Coronary artery (tissue), 2 donors: ENCODE results near the gene ZNF222.

Source experiments
- DNase-seq: peaks from one replicate; pipeline ENCODE4 v3.0.0-alpha.2; 2017; ENCODE audit warnings: low spot score
- H3K27ac ChIP-seq, 2 donors: fragments of 200-600 bp; sonication (generic); one replicate each; pipeline ENCODE4 v1.5.1; 2016 to 2019
- H3K4me3 ChIP-seq: fragments of 200-600 bp; sonication (generic); 2 replicates; pipeline ENCODE4 v1.5.1; 2016; ENCODE audit warnings: mild to moderate bottlenecking, moderate library complexity
- TF ChIP-seq, protein P1 (sequence below): fragments of 200-600 bp; sonication (generic); IDR thresholded peaks from one replicate; pipeline ENCODE4 v1.5.1; 2019; ENCODE audit warnings: antibody characterized with exemption

The ZNF222 gene

DNA sequence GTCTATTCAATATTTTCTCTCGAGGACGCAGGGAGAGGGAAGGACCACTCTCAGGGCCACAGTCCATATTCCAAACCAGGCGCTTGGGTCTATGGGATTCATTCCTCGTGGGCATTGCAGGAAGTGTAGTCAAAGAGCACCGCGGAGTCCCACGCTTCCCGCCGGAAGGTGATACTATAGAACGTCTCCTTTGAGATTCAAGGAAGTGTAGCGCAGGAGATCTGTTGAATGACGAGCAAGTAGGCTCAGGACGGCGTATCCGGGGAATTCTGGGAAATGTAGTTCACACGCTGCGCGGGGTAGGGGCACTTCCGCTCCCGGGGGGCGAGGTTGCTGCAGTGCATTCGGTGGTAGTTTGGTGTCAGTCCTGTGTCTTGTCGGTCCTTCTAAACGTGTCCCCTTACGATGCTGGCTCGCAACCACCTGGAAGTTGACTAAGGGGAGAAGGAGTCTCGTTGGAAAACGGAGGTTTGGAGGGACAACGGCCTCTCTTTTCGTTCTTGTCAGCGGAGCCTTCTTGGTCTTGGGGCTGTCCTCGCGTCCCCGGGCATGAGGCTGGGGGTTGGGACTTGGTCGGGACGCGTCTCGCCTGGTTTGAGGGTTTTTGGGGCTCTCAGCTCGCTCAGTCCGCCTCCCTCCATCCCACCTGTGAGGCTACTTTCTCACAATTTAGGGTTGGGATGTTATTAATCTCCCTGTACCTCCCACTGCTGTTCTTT, 46.8 kb downstream of the ZNF222 start, which contains the start of gene ZNF284:
TSS of gene ZNF284 (plus strand) at position 336 of the 719 bp plus-strand sequence. CDS start 4,231 bp downstream, outside the sequence.
- DNase-seq = peak; percentile 89
- H3K27ac ChIP-seq = peak within 1 kb of the TSS; percentile 7 to 67
- peak within 1 kb of the TSS; percentile 86 for H3K4me3 ChIP-seq
- TF ChIP-seq, protein P1, sequence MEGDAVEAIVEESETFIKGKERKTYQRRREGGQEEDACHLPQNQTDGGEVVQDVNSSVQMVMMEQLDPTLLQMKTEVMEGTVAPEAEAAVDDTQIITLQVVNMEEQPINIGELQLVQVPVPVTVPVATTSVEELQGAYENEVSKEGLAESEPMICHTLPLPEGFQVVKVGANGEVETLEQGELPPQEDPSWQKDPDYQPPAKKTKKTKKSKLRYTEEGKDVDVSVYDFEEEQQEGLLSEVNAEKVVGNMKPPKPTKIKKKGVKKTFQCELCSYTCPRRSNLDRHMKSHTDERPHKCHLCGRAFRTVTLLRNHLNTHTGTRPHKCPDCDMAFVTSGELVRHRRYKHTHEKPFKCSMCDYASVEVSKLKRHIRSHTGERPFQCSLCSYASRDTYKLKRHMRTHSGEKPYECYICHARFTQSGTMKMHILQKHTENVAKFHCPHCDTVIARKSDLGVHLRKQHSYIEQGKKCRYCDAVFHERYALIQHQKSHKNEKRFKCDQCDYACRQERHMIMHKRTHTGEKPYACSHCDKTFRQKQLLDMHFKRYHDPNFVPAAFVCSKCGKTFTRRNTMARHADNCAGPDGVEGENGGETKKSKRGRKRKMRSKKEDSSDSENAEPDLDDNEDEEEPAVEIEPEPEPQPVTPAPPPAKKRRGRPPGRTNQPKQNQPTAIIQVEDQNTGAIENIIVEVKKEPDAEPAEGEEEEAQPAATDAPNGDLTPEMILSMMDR = no peak

GRCh38 chr19:44072543-44073401, 47.6 kb downstream of the ZNF222 start:
- Histone ChIP-seq H3K27ac (peak overlapping the region; percentile 7 to 67), H3K4me3 (peak overlapping the region; percentile 86)
- TF ChIP-seq, protein P1 = no peak
- DNase-seq = no peak

DNA sequence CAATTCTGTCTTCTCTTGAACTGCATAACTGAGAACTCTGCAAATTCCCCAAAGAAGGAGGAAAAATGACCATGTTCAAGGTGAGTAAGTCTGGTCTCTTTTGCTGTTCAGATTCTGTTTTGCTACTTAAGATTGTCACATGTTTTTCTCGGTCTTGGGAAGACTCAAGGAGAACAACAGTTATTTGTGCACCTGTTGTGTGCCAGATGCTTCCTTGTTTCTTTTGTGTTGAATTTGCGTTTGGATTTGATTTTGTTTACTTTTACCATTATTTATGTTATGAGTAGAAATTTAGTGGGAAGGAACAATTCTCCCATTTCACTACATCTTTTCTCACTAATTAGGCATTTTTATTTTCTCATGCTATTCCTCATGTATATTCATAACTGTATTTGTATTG, 51.1 kb downstream of the ZNF222 start:
- TF ChIP-seq, protein P1 = no peak

More for the DNA sequence above, 51.1 kb downstream of the ZNF222 start:
- H3K4me3 ChIP-seq = no peak overlapping the region
- DNase-seq = no peak
- H3K27ac ChIP-seq = no peak overlapping the region
